Measurements from ENCODE around the gene LGALS12. TPM values are rescaled to one million over a fixed set of nuclear protein-coding genes. Genes with fewer than 3 reads are reported as not detected.
A peak's percentile ranks its signal among the peaks of the same experiment; 100 is the strongest.

Gene LGALS12
- total RNA-seq (0.48 TPM), polyA plus RNA-seq (4.2 TPM)

GRCh38 chr11:63505857-63506528 lies at the start of gene LGALS12:
Gene LGALS12, plus strand, starts transcription at chr11:63506084. Its CDS starts 375 bp downstream, at chr11:63506459.
- H3K27ac ChIP-seq (ENCODE audit: low read depth): no peak within 1 kb of the TSS
- 62% methylated on average over 15 of the region's 15 CpGs for WGBS
- DNase-seq (ENCODE audit: extremely low spot score): no peak
- H3K4me3 ChIP-seq (ENCODE audit: low read depth, low read length): no peak within 1 kb of the TSS
- H3K36me3 ChIP-seq (ENCODE audit: insufficient read depth): no peaks in the 10 kb centered on the region
- H3K4me1 ChIP-seq (ENCODE audit: insufficient read depth): no peaks in the 10 kb centered on the region

- 54% methylated on average over 6 of the region's 6 CpGs for WGBS
- no peak overlapping the region for H3K4me3 ChIP-seq (ENCODE audit: low read depth, low read length)
- no peak overlapping the region for H3K27ac ChIP-seq (ENCODE audit: low read depth)
- H3K36me3 ChIP-seq (ENCODE audit: insufficient read depth): no peaks in the 10 kb centered on the region
- no peak for DNase-seq (ENCODE audit: extremely low spot score)
- H3K4me1 ChIP-seq (ENCODE audit: insufficient read depth): no peaks in the 10 kb centered on the region
These were observed 46.3 kb upstream of the LGALS12 start for GRCh38 chr11:63459586-63459985.

GRCh38 chr11:63462137-63462536 lies 43.7 kb upstream of the LGALS12 start:
- H3K4me3 ChIP-seq (ENCODE audit: low read depth, low read length): no peak overlapping the region
- no peaks in the 10 kb centered on the region for H3K4me1 ChIP-seq (ENCODE audit: insufficient read depth)
- DNase-seq (ENCODE audit: extremely low spot score): no peak
- H3K36me3 ChIP-seq (ENCODE audit: insufficient read depth): no peaks in the 10 kb centered on the region
- H3K27ac ChIP-seq (ENCODE audit: low read depth): no peak overlapping the region

- Histone ChIP-seq H3K36me3 (ENCODE audit: insufficient read depth) (no peaks in the 10 kb centered on the region), H3K27ac (ENCODE audit: low read depth) (no peak overlapping the region), H3K4me1 (ENCODE audit: insufficient read depth) (no peaks in the 10 kb centered on the region), H3K4me3 (ENCODE audit: low read depth, low read length) (no peak overlapping the region)
- DNase-seq (ENCODE audit: extremely low spot score): no peak
- WGBS: 28% methylated on average over 3 of the region's 3 CpGs
These were observed 35.6 kb upstream of the LGALS12 start for GRCh38 chr11:63470311-63470710.

GRCh38 chr11:63472372-63472771 lies 33.5 kb upstream of the LGALS12 start:
- H3K4me3 ChIP-seq (ENCODE audit: low read depth, low read length): no peak overlapping the region
- DNase-seq (ENCODE audit: extremely low spot score): no peak
- no peaks in the 10 kb centered on the region for H3K36me3 ChIP-seq (ENCODE audit: insufficient read depth)
- no peaks in the 10 kb centered on the region for H3K4me1 ChIP-seq (ENCODE audit: insufficient read depth)
- no peak overlapping the region for H3K27ac ChIP-seq (ENCODE audit: low read depth)
- WGBS: 83% methylated on average over 3 of the region's 3 CpGs

GRCh38 chr11:63476618-63477017 lies 29.3 kb upstream of the LGALS12 start:
- DNase-seq (ENCODE audit: extremely low spot score): no peak
- Histone ChIP-seq H3K4me3 (ENCODE audit: low read depth, low read length) (no peak overlapping the region), H3K4me1 (ENCODE audit: insufficient read depth) (no peaks in the 10 kb centered on the region), H3K27ac (ENCODE audit: low read depth) (no peak overlapping the region), H3K36me3 (ENCODE audit: insufficient read depth) (no peaks in the 10 kb centered on the region)

- WGBS: 17% methylated on average over 5 of the region's 5 CpGs
- peak; percentile 43 for DNase-seq (ENCODE audit: extremely low spot score)
- H3K4me3 ChIP-seq (ENCODE audit: low read depth, low read length): no peak overlapping the region
- no peaks in the 10 kb centered on the region for H3K4me1 ChIP-seq (ENCODE audit: insufficient read depth)
- no peak overlapping the region for H3K27ac ChIP-seq (ENCODE audit: low read depth)
- H3K36me3 ChIP-seq (ENCODE audit: insufficient read depth): no peaks in the 10 kb centered on the region
These were observed 27.0 kb upstream of the LGALS12 start for GRCh38 chr11:63478896-63479295.

GRCh38 chr11:63480039-63480438 lies 25.8 kb upstream of the LGALS12 start:
- H3K27ac ChIP-seq (ENCODE audit: low read depth): no peak overlapping the region
- whole genome bisulfite sequencing: 71% methylated on average over 6 of the region's 6 CpGs
- H3K4me1 ChIP-seq (ENCODE audit: insufficient read depth): no peaks in the 10 kb centered on the region
- no peak overlapping the region for H3K4me3 ChIP-seq (ENCODE audit: low read depth, low read length)
- no peak for DNase-seq (ENCODE audit: extremely low spot score)
- H3K36me3 ChIP-seq (ENCODE audit: insufficient read depth): no peaks in the 10 kb centered on the region

GRCh38 chr11:63485777-63486176 lies 20.1 kb upstream of the LGALS12 start:
- Histone ChIP-seq H3K36me3 (ENCODE audit: insufficient read depth) (no peaks in the 10 kb centered on the region), H3K27ac (ENCODE audit: low read depth) (no peak overlapping the region), H3K4me3 (ENCODE audit: low read depth, low read length) (no peak overlapping the region), H3K4me1 (ENCODE audit: insufficient read depth) (no peaks in the 10 kb centered on the region)
- WGBS: 88% methylated on average over 3 of the region's 3 CpGs
- DNase-seq (ENCODE audit: extremely low spot score): no peak

GRCh38 chr11:63488789-63489188 lies 17.1 kb upstream of the LGALS12 start:
- 78% methylated on average over 1 of the region's 1 CpG for WGBS
- no peaks in the 10 kb centered on the region for H3K36me3 ChIP-seq (ENCODE audit: insufficient read depth)
- no peaks in the 10 kb centered on the region for H3K4me1 ChIP-seq (ENCODE audit: insufficient read depth)
- no peak overlapping the region for H3K27ac ChIP-seq (ENCODE audit: low read depth)
- no peak overlapping the region for H3K4me3 ChIP-seq (ENCODE audit: low read depth, low read length)
- no peak for DNase-seq (ENCODE audit: extremely low spot score)

- no peak for DNase-seq (ENCODE audit: extremely low spot score)
- no peak overlapping the region for H3K4me3 ChIP-seq (ENCODE audit: low read depth, low read length)
- no peaks in the 10 kb centered on the region for H3K4me1 ChIP-seq (ENCODE audit: insufficient read depth)
- no peaks in the 10 kb centered on the region for H3K36me3 ChIP-seq (ENCODE audit: insufficient read depth)
- no peak overlapping the region for H3K27ac ChIP-seq (ENCODE audit: low read depth)
- WGBS: 69% methylated on average over 3 of the region's 3 CpGs
These were observed 16.0 kb upstream of the LGALS12 start for GRCh38 chr11:63489879-63490278.

- H3K4me3 ChIP-seq (ENCODE audit: low read depth, low read length): peak within 1 kb of the TSS; percentile 52
- H3K27ac ChIP-seq (ENCODE audit: low read depth): peak within 1 kb of the TSS; percentile 62
- DNase-seq (ENCODE audit: extremely low spot score): no peak
- no peaks in the 10 kb centered on the region for H3K36me3 ChIP-seq (ENCODE audit: insufficient read depth)
- no peaks in the 10 kb centered on the region for H3K4me1 ChIP-seq (ENCODE audit: insufficient read depth)
- WGBS: 6% methylated on average over 60 of the region's 60 CpGs
These were observed 15.2 kb upstream of the LGALS12 start, which contains the start of gene PLAAT5 for GRCh38 chr11:63490551-63491239. Gene PLAAT5, minus strand, starts transcription at chr11:63491167. Its CDS starts 133 bp downstream, at chr11:63491034.

- Histone ChIP-seq H3K27ac (ENCODE audit: low read depth) (peak overlapping the region; percentile 62), H3K4me3 (ENCODE audit: low read depth, low read length) (peak overlapping the region; percentile 52), H3K36me3 (ENCODE audit: insufficient read depth) (no peaks in the 10 kb centered on the region), H3K4me1 (ENCODE audit: insufficient read depth) (no peaks in the 10 kb centered on the region)
- no peak for DNase-seq (ENCODE audit: extremely low spot score)
- WGBS: under 1% methylated on average over 13 of the region's 13 CpGs
These were observed 14.7 kb upstream of the LGALS12 start for GRCh38 chr11:63491240-63491587.

GRCh38 chr11:63491636-63492372 lies 14.1 kb upstream of the LGALS12 start:
- no peaks in the 10 kb centered on the region for H3K36me3 ChIP-seq (ENCODE audit: insufficient read depth)
- H3K4me1 ChIP-seq (ENCODE audit: insufficient read depth): no peaks in the 10 kb centered on the region
- 40% methylated on average over 11 of the region's 11 CpGs for WGBS
- no peak for DNase-seq (ENCODE audit: extremely low spot score)
- H3K27ac ChIP-seq (ENCODE audit: low read depth): no peak overlapping the region
- no peak overlapping the region for H3K4me3 ChIP-seq (ENCODE audit: low read depth, low read length)
